Fibroblast of mammary gland (primary cell): ENCODE measurements around the gene RIT2.

ENCODE experiments used
- DNase-seq: peaks from one replicate; pipeline ENCODE4 v3.0.0-alpha.2; 2010; ENCODE audit warnings: low read depth
- H3K4me3 ChIP-seq: 2 replicates; pipeline ENCODE4 v1.5.1; 2011; ENCODE audit warnings: low read depth, mild to moderate bottlenecking, low read length, moderate library complexity; ENCODE audit not compliant: control insufficient read depth
- TF ChIP-seq, protein P1 (sequence below): conservative IDR thresholded peaks from 2 replicates; pipeline ENCODE4 v1.5.1; 2011; ENCODE audit warnings: low read depth, low read length, inconsistent platforms; ENCODE audit not compliant: control insufficient read depth, insufficient read depth

RIT2 gene

DNA sequence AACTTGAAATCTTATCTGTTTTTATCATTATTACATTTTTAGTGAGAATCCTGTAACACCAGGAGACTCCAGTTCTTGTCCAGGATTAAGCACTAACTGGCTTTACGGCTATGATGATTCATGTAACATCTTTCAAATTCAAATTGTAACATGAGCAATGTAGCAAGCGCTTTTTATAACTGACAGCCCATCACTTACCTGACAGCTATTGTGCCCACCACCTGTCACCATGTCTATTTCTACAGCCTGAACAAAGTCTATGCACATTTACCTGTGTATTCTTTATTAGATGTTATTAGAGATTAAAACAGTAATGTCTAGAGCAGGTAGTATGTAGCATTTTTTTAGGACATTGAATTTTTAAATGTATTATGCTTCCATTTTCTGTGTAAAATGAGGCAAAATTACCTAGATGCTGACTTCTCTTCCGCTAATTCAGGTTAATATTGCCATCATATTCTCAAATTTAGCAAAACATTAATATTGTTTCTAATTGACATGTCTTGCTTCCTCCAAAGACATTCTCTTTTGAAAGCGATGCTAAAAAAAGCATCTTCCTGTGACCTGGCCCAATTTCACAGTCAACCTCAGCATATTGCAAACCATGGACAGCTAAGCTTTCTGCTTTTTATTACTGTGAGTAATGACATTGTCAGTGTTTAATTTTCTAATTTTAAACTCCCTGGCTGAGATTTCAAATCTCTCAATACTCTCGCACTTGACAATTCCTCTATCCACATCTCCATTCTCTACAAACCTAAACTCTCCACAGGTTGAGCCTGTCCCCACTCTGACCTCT is 37.8 kb downstream of the RIT2 start:
- H3K4me3 ChIP-seq, result no peak overlapping the region
- no peak for DNase-seq
- TF ChIP-seq, protein P1, sequence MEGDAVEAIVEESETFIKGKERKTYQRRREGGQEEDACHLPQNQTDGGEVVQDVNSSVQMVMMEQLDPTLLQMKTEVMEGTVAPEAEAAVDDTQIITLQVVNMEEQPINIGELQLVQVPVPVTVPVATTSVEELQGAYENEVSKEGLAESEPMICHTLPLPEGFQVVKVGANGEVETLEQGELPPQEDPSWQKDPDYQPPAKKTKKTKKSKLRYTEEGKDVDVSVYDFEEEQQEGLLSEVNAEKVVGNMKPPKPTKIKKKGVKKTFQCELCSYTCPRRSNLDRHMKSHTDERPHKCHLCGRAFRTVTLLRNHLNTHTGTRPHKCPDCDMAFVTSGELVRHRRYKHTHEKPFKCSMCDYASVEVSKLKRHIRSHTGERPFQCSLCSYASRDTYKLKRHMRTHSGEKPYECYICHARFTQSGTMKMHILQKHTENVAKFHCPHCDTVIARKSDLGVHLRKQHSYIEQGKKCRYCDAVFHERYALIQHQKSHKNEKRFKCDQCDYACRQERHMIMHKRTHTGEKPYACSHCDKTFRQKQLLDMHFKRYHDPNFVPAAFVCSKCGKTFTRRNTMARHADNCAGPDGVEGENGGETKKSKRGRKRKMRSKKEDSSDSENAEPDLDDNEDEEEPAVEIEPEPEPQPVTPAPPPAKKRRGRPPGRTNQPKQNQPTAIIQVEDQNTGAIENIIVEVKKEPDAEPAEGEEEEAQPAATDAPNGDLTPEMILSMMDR, result no peak

DNA sequence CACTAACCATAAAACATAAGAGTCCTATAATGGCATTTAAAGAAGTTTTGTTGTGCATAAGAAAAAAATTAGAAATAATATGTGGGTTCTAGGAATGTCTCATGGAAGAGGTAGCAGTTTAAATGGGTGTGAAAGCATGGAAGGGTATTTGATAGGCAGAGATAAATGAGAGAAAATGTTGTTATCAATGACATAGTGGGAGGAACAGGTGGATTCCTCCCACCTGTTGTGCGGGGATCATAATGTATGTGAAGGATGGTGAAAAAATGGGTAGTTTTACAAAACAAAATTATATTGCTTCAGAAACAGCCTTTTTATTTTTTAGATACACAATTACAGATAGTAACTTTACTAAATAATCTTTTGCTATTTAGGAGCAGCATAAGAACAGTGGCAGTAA is 41.7 kb downstream of the RIT2 start:
- H3K4me3 ChIP-seq, result no peak overlapping the region
- DNase-seq, result no peak
- TF ChIP-seq, protein P1, result no peak

DNA sequence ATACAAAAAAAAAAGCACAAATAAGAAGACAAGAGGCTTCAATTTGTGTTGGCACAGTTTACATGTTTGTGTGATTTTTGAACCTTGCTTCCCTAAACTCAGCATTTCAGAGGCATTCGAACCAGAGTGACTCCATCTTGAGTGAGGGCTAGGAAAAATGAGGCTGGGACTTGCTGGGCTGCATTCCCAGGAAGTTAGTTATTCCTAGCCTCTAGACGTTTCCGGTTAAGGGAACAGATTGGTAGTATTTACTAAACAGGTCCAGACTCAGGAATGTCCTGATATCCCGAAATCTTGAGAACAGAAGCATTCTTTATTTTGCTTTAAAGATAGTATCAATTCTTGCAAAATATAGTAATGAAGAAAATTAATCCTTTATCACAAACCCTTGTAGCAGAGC is 46.7 kb downstream of the RIT2 start:
- no peak for DNase-seq
- TF ChIP-seq, protein P1, result no peak
- no peak overlapping the region for H3K4me3 ChIP-seq

DNA sequence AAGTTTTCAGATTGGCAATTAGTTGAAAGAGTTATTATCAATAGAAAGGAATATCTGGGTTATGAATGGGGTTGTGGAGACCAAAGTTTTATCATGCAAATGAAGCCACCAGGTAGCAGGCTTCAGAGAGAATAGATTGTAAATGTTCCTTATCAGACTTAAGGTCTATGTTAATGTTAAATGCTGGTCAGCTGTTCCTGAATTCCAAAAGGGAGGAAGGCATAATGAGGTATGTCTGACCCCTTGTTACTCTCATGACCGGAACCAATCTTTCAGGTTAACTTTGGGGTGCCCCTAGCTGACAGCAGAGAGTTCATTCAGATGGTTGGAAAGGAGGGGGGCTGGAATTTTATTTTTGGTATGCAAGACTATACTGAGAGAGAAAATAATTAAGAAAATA is 47.9 kb downstream of the RIT2 start:
- no peak for DNase-seq
- TF ChIP-seq, protein P1, result no peak
- no peak overlapping the region for H3K4me3 ChIP-seq

DNA sequence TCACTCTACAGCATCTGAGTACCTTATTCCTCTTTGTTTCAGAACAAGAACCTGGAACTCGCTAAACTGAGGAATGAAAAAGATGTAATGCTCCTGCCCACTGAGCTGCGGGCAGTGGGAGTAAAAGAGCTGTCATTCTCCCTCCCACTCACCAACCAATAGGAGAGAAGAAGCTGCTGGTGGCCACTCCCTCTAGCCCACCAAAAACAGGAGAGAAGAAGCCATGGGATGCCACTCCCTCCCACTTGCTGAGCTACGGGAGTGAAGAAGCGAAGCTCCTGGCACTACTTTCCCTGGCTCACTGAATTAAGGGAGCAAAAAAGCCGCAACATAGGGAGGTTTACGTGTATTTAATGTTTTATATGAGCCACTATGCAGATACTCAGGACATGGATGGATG is 53.7 kb downstream of the RIT2 start:
- no peak overlapping the region for H3K4me3 ChIP-seq
- DNase-seq, result no peak
- TF ChIP-seq, protein P1, result no peak

DNA sequence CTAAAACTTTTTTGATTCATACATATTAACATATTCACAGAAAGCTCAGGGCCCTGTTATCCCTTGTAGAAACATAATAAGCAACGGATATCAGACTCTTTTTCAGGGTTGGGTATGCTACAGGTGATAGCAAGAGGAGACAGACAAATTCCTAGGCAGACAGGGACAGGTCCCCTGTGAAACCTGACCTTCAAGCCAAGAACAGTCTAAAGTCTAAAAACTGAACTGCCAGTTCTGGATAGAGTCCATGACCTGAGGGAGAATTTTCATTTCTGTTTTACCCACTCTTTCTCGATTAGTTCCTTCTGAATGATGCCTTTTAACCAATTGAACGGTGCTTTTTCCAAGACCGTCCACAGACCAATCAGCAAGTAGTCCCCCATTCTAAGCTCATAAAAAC is 54.2 kb downstream of the RIT2 start:
- no peak for DNase-seq
- H3K4me3 ChIP-seq, result no peak overlapping the region
- TF ChIP-seq, protein P1, result no peak

DNA sequence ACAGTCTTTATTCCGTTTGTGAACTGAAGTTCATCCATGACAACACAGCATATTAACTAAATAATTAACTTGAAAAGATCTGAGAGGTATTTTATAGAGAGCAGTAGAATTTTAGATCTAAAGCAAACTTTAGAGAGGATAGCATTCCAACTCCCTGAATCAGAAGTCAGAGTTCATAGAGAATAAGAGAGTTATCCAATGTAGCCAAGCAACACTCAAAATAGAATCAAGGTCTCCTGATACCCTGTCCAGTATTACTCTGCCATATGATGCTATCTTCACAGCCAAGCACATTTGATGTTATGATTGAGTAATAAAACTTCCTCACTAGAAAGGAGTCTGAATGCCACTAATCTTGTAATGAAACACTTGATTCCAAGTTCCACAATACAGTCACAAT is 55.5 kb downstream of the RIT2 start:
- TF ChIP-seq, protein P1, result no peak
- H3K4me3 ChIP-seq, result no peak overlapping the region
- peak; percentile 27 for DNase-seq
